GM12872 (cell line): ENCODE results near the gene UNC13C.

Experiments used
- TF ChIP-seq, protein P1 (sequence below): IDR thresholded peaks from 3 replicates; pipeline ENCODE4 v1.5.1; 2011; ENCODE audit warnings: low read depth, mild to moderate bottlenecking, low read length, moderate library complexity; ENCODE audit not compliant: insufficient read depth

UNC13C gene

DNA sequence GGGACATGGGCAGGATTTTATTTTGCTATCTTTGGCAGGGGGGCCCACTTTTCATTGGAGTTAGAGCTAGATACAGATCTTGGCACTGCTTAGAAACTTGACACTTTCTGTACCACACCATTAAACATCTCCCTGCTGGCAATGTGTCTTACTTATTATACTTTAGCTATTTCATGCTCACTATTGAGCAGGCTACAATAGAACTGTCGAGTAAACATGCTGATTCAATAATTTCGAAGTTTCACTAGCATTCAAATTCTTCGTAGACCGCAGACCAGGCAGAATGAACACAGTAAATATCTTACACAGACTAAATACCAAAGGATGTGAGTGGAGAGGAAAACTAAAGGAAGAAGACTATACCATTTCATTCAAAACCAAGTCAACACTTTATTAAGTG is 180.8 kb downstream of the UNC13C start:
- TF ChIP-seq, protein P1, sequence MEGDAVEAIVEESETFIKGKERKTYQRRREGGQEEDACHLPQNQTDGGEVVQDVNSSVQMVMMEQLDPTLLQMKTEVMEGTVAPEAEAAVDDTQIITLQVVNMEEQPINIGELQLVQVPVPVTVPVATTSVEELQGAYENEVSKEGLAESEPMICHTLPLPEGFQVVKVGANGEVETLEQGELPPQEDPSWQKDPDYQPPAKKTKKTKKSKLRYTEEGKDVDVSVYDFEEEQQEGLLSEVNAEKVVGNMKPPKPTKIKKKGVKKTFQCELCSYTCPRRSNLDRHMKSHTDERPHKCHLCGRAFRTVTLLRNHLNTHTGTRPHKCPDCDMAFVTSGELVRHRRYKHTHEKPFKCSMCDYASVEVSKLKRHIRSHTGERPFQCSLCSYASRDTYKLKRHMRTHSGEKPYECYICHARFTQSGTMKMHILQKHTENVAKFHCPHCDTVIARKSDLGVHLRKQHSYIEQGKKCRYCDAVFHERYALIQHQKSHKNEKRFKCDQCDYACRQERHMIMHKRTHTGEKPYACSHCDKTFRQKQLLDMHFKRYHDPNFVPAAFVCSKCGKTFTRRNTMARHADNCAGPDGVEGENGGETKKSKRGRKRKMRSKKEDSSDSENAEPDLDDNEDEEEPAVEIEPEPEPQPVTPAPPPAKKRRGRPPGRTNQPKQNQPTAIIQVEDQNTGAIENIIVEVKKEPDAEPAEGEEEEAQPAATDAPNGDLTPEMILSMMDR: no peak

DNA sequence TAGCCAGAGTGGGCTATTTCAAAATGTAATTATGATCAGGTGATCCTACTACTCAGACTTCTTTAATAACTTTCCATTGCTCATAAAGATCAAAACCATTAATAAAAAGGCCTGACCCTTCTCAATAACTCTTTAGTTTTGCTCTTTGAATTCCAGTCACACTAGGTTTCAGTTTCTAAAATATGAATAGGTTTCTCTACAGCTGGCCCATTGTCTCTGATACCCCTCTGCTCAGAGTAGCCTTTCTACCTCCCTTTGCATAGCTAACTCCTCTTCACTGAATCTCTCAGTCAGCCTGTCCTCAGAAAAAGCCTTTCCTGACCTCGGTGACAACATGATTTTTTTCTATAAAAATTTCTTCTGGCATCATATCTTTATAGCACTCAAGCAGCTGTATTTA is 209.1 kb downstream of the UNC13C start:
- TF ChIP-seq, protein P1: no peak

DNA sequence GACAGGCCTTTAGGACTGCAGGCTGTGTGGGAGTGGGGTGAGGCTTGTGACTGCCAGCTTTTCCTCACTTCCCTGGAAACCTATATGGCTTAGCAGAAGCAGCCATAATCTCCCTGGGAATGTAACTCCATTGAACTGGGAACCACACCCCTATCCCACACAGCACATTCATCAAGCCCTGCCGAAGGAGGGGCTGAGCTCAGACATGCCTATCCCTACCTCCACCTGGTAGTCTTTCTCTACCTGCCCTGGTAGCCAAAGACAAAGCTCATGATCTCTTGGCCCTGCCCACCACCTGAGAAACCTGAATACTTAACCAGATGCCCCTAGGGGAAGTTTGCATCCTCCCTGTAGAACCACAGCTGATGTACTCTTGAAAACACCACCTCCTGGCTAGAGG is 219.8 kb downstream of the UNC13C start:
- TF ChIP-seq, protein P1: no peak

DNA sequence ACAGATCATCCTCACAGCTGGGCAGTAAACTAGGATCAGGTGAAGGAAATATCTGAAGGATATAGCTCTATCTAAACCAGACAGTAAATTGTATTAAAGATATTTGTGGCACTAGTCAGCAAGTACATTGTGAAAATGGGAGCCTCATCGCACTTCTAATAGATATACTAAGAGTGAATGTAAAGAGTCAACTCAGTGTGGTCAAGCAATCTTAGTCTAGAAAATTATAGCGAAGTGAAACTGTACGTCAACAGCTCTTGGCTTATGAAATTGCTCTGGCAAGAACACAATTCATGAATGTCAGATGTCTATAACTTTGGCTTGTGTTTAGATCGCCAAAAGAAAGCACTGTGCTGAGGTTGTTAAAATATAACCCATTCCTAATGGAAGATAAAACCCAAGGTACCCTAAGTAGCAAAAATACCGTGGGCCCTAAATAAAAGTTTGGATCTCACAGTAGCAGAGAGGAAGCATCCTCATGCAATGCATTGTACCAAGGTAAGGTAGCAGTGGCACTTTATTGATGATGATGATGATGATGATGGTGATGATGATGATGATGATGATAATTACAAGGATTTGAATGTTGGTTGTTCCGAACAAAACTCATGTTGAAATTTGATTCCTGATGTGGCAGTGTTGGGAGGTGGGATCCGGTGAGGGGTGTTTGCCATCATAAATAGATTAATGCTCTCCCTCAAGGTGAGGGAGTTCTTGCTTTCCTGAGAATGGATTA is 228.5 kb downstream of the UNC13C start:
- TF ChIP-seq, protein P1: no peak

DNA sequence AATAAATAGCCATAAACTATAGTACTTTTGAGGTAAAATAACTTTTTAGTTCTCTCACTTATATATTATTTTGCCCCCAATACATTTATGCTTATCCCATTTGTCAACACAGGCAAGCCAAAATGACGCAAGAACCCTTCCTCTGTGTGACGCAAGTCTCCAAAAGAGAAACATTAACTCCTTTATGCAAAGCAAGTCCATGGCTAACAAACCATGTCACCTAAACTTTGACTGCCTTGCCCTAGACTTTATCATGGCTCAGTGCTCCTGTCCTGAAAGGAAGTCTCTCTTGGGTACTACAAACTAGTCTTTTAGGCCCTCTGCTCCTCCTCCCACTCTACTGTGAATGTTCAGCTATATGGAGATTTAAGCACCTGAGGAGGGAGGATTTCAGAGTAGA is 230.5 kb downstream of the UNC13C start:
- TF ChIP-seq, protein P1: no peak

DNA sequence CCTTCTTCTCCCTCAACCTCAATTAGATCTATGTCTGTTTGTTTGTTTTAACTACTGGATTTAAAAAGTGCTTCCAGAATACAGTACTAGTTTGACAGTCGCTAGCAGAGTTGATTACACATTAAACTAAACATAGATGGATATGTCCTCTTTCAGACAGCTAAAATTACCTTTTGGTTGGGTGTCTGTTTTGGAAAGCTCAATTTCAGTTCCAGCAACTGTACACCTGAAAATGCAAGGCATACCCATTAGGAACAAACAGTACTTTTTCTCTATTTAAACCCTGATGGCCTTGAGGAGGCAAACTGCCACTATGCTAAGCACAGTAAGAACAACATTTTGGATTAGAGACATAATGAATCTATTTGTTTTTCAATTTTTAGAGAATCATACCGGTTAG is 234.4 kb downstream of the UNC13C start:
- TF ChIP-seq, protein P1: no peak

DNA sequence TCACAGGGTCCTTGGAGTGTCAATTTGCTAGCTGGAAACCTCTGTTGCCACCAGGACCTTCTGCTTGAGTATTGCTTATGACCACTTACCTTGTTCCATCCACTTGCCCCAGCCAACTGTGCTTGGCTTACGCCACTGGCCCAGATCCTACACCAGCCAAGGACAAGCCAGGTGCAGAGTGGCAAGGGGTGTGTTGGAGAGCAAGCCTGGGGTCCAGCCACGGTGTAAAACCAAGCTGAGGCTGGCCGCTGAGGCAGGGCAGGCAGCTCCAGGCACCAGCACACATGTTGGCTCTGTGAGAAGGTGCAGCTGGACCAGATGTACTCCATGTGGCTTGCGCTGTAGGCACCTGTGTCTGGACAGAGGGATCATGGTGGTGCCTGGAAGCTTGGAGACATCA is 248.2 kb downstream of the UNC13C start:
- TF ChIP-seq, protein P1: no peak
